Cardiac muscle cell (in vitro differentiated cells and primary cell): ENCODE data around the gene PSMB7. TPM values are rescaled to one million over a fixed set of nuclear protein-coding genes. Genes with fewer than 3 reads are reported as not detected.

Experiments used
- DNase-seq, 2 donors: peaks; one replicate each; pipeline versions ENCODE4 v3.0.0 to v3.0.0-alpha.2; 2010 to 2017; ENCODE audit warnings: low read depth in 1 of 2, low spot score in 1 of 2
- H3K27ac ChIP-seq: fragments of 200-600 bp; sonication (generic); 2 replicates; pipeline ENCODE4 v1.5.1; 2016
- H3K27me3 ChIP-seq: fragments of 200-600 bp; sonication (generic); 2 replicates; pipeline ENCODE4 v1.6.0; 2016; ENCODE audit warnings: control low read depth
- H3K36me3 ChIP-seq: fragments of 200-600 bp; sonication (generic); 2 replicates; pipeline ENCODE4 v1.5.1; 2016; ENCODE audit warnings: control low read depth
- H3K4me1 ChIP-seq: fragments of 200-600 bp; sonication (generic); 2 replicates; pipeline ENCODE4 v1.8.1; 2017; ENCODE audit warnings: low read depth, mild to moderate bottlenecking, mixed run types
- H3K4me3 ChIP-seq: fragments of 200-600 bp; sonication (generic); 2 replicates; pipeline ENCODE4 v1.5.1; 2016; ENCODE audit warnings: mild to moderate bottlenecking
- H3K9me3 ChIP-seq: fragments of 200-600 bp; sonication (generic); 2 replicates; pipeline ENCODE4 v1.5.1; 2017; ENCODE audit warnings: low read depth, mild to moderate bottlenecking, control low read depth
- polyA plus RNA-seq: library from polyadenylated mRNA; unstranded; fragments of >200 nt; fragmentation: Nextera tagmentation; extraction: Ambion mirVana; gene quantifications from 2 replicates; pipeline ENCODE4 v1.2.1, GENCODE V29; 2016
- total RNA-seq: library from RNA; depleted of rRNA; stranded (reverse); fragments of >200 nt; gene quantifications from 2 replicates; pipeline ENCODE4 v1.2.3, GENCODE V29; 2016
- TF ChIP-seq, protein P1 (sequence below): IDR thresholded peaks from 2 replicates; pipeline ENCODE4 v1.5.1; 2012; ENCODE audit warnings: low read depth, mild to moderate bottlenecking, low read length

Gene PSMB7
- total and polyA plus RNA-seq, 2 experiments from 2014 or later, result 160 to 282 TPM

- Histone ChIP-seq H3K27ac (no peak overlapping the region), H3K36me3 (no peaks in the 10 kb centered on the region), H3K4me3 (no peak overlapping the region), H3K4me1 (peaks cover 6% of the 10 kb centered on the region), H3K27me3 (no peaks in the 10 kb centered on the region), H3K9me3 (no peaks in the 10 kb centered on the region)
- TF ChIP-seq, protein P1, sequence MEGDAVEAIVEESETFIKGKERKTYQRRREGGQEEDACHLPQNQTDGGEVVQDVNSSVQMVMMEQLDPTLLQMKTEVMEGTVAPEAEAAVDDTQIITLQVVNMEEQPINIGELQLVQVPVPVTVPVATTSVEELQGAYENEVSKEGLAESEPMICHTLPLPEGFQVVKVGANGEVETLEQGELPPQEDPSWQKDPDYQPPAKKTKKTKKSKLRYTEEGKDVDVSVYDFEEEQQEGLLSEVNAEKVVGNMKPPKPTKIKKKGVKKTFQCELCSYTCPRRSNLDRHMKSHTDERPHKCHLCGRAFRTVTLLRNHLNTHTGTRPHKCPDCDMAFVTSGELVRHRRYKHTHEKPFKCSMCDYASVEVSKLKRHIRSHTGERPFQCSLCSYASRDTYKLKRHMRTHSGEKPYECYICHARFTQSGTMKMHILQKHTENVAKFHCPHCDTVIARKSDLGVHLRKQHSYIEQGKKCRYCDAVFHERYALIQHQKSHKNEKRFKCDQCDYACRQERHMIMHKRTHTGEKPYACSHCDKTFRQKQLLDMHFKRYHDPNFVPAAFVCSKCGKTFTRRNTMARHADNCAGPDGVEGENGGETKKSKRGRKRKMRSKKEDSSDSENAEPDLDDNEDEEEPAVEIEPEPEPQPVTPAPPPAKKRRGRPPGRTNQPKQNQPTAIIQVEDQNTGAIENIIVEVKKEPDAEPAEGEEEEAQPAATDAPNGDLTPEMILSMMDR, result no peak
- no peak for DNase-seq
These were observed 56.6 kb downstream of the PSMB7 start for GRCh38 chr9:124358631-124359030.

DNA sequence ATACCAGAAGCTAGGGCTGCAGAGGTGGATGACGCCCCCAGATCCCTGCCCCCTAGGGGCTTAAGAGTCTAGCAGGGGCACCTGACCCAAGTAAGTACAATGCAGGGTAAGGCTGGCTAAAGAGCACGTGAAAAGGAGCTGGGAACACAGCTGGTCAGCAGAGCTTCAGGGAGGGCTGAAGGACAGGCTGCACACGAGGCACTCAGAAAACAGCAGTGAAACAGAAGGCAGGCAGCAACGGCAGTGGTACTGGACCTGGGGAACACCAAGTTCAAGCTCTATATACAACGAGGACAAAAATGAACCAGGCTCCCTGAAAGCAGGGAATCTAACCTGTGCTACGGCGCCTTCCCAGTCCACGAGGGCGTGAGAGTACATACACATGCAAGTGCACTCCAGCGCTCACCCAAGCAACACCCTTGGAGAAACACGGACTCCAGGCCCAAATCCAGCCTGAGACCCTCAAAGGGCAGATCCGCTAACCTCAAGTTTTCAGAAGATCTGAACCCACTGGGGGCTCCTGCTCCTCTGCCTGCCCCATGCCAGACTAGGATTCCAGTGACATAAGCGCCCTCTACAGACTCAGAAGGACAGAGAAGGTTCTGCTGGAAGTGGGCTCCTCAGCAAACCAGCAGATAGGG is 57.4 kb downstream of the PSMB7 start:
- TF ChIP-seq, protein P1, result peak; percentile 21
- no peak for DNase-seq
- Histone ChIP-seq H3K27ac (no peak overlapping the region), H3K4me1 (peaks cover 6% of the 10 kb centered on the region), H3K27me3 (no peaks in the 10 kb centered on the region), H3K9me3 (no peaks in the 10 kb centered on the region), H3K4me3 (no peak overlapping the region), H3K36me3 (peaks cover 7% of the 10 kb centered on the region)

DNA sequence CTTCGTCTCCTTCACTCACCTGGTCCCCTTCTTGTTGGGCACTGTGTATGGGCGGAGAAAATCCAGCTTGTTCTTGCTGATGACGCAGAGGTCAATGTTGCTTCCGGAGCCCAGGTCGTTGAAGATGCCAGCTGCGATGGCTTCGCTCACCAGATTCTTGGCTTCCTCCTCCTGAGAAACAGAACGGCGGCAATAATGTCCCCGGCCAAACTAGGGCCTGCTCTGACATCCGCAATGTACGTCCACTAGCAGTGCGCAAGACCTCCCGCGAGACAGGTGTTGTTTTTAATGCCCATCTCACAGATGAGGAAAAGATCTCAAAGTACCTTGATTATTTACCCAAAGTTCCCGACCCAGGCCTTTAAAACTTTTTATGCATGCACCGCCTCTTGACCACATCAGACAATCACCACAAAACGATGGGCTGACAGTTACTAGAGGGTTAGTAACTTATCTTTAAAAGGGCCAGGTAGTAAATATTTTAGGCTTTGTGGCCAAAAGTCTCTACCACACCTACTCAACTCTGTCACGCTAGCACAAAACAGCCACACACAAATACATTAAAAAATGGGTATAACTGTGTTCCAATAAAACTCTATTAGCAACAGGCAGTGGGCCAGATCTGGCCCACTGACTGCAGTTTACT is 58.4 kb downstream of the PSMB7 start:
- no peaks in the 10 kb centered on the region for H3K27me3 ChIP-seq
- no peak overlapping the region for H3K27ac ChIP-seq
- peaks cover 3% of the 10 kb centered on the region for H3K4me1 ChIP-seq
- no peak overlapping the region for H3K4me3 ChIP-seq
- no peak for DNase-seq
- peaks cover 13% of the 10 kb centered on the region for H3K36me3 ChIP-seq
- TF ChIP-seq, protein P1, result no peak
- no peaks in the 10 kb centered on the region for H3K9me3 ChIP-seq

DNA sequence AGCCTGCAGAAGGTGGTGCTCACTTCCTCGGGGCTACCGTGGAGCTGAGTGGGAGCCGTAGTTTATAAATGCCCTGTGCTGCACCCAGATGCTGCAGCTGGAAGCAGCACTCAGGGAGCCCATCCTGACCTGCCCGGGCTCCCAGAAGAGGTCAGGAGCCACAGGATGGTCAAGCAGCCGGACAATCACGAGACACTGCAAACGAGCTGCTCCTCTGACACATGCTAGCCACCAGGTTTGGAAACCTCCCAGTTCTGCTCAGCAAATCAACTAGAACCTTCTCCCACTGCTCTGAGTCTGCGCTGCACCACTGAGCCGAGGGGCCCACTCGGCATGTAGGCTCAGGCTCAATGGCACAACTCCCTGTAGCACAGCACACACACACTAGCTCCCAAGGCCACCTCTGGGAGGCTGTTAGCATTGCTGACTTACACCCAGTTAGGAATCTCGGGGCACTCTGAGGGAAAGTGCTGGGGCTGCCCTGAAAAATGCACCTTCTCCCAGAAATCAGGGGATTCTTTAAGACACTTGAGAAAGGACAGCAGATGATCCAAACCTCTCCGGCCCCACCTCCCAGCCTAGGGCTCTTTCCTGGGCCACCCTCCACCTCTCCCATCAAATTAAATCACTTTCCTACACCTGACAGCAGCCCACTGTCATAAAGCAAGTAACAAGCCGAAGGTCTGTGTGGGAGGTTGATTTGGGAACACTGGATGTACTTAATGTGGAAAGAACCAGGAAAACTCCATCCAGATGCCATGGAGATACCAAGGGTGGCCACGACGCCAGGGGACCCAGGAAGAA is 59.1 kb downstream of the PSMB7 start:
- no peak overlapping the region for H3K27ac ChIP-seq
- H3K36me3 ChIP-seq, result peaks cover 19% of the 10 kb centered on the region
- no peaks in the 10 kb centered on the region for H3K9me3 ChIP-seq
- no peak for DNase-seq
- no peak overlapping the region for H3K4me3 ChIP-seq
- TF ChIP-seq, protein P1, result no peak
- H3K27me3 ChIP-seq, result no peaks in the 10 kb centered on the region
- H3K4me1 ChIP-seq, result no peaks in the 10 kb centered on the region

GRCh38 chr9:124355039-124355940 is 60.0 kb downstream of the PSMB7 start:
- TF ChIP-seq, protein P1, result no peak
- H3K9me3 ChIP-seq, result no peaks in the 10 kb centered on the region
- H3K4me3 ChIP-seq, result no peak overlapping the region
- H3K36me3 ChIP-seq, result peaks cover 24% of the 10 kb centered on the region
- H3K4me1 ChIP-seq, result no peaks in the 10 kb centered on the region
- H3K27me3 ChIP-seq, result no peaks in the 10 kb centered on the region
- H3K27ac ChIP-seq, result no peak overlapping the region
- no peak for DNase-seq
